H1 (cell line): ENCODE results near the gene CIT.
"Not testable (repeated sequence)": the region's sequence is repeated elsewhere in the genome, so short reads cannot be mapped to it uniquely, and the experiment has no call there.

Experiments used
- ATF3 ChIP-seq: IDR thresholded peaks from 2 replicates; pipeline ENCODE4 v1.6.1; 2011; ENCODE audit warnings: low read depth, mild to moderate bottlenecking, low read length; ENCODE audit not compliant: insufficient read depth
- CHD2 ChIP-seq: IDR thresholded peaks from 2 replicates; pipeline ENCODE4 v1.6.1; 2012; ENCODE audit warnings: low read length, improper control_type of control experiment
- EGR1 ChIP-seq: IDR thresholded peaks from 2 replicates; pipeline ENCODE4 v1.6.1; 2011; ENCODE audit warnings: low read depth, low read length, borderline replicate concordance
- EZH2 ChIP-seq: fragments of 200-600 bp; sonication (generic); IDR thresholded peaks from 2 replicates; pipeline ENCODE4 v1.7.1; 2012; ENCODE audit warnings: low read depth, mild to moderate bottlenecking, moderate library complexity, low read length, inconsistent platforms; ENCODE audit not compliant: severe bottlenecking
- JUN ChIP-seq: IDR thresholded peaks from 2 replicates; pipeline ENCODE4 v1.6.1; 2011; ENCODE audit warnings: low read depth, mild to moderate bottlenecking, improper control_type of control experiment, low read length
- POLR2A ChIP-seq, 2 experiments: IDR thresholded peaks; 1 replicate in 1 of 2; 2 replicates in 1 of 2; pipeline ENCODE4 v1.6.1; 2011; ENCODE audit warnings: low read depth in 2 of 2, low read length in 2 of 2, mild to moderate bottlenecking in 2 of 2; ENCODE audit errors: control extremely low read depth in 1 of 2
- RBBP5 ChIP-seq: IDR thresholded peaks from 2 replicates; pipeline ENCODE4 v1.7.1; 2012; ENCODE audit warnings: low read depth, mild to moderate bottlenecking, inconsistent platforms, low read length, moderate library complexity, borderline replicate concordance
- SP1 ChIP-seq: IDR thresholded peaks from 2 replicates; pipeline ENCODE4 v1.6.1; 2011; ENCODE audit warnings: low read depth, low read length
- SRF ChIP-seq: IDR thresholded peaks from 2 replicates; pipeline ENCODE4 v1.6.1; 2011; ENCODE audit warnings: mild to moderate bottlenecking, low read depth, low read length, moderate library complexity
- TF ChIP-seq, protein P1 (sequence below), 3 experiments: IDR thresholded peaks; 1 replicate in 2 of 3; 2 replicates in 1 of 3; pipeline versions ENCODE4 v1.5.1 to v1.6.1; 2011; ENCODE audit warnings: low read length in 3 of 3, mild to moderate bottlenecking in 3 of 3, inconsistent platforms in 2 of 3, low read depth in 1 of 3, moderate library complexity in 1 of 3; ENCODE audit not compliant: insufficient read depth in 1 of 3; ENCODE audit errors: control extremely low read depth in 1 of 3
- TF ChIP-seq, protein P2 (sequence below): IDR thresholded peaks from 2 replicates; pipeline ENCODE4 v1.6.1; 2011; ENCODE audit warnings: low read length, improper control_type of control experiment

- TF ChIP-seq POLR2A (IDR thresholded peaks at IDR 0.05; ENCODE audit: control extremely low read depth in 1 of 2, low read depth in 2 of 2, low read length in 2 of 2); JUN; CHD2; SRF; SP1; EZH2; ATF3; EGR1; RBBP5: not testable (repeated sequence)
- TF ChIP-seq, protein P1, sequence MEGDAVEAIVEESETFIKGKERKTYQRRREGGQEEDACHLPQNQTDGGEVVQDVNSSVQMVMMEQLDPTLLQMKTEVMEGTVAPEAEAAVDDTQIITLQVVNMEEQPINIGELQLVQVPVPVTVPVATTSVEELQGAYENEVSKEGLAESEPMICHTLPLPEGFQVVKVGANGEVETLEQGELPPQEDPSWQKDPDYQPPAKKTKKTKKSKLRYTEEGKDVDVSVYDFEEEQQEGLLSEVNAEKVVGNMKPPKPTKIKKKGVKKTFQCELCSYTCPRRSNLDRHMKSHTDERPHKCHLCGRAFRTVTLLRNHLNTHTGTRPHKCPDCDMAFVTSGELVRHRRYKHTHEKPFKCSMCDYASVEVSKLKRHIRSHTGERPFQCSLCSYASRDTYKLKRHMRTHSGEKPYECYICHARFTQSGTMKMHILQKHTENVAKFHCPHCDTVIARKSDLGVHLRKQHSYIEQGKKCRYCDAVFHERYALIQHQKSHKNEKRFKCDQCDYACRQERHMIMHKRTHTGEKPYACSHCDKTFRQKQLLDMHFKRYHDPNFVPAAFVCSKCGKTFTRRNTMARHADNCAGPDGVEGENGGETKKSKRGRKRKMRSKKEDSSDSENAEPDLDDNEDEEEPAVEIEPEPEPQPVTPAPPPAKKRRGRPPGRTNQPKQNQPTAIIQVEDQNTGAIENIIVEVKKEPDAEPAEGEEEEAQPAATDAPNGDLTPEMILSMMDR (IDR thresholded peaks at IDR 0.05; ENCODE audit: control extremely low read depth in 1 of 3, insufficient read depth in 1 of 3, low read depth in 1 of 3, low read length in 3 of 3): not testable (repeated sequence)
- TF ChIP-seq, protein P2, sequence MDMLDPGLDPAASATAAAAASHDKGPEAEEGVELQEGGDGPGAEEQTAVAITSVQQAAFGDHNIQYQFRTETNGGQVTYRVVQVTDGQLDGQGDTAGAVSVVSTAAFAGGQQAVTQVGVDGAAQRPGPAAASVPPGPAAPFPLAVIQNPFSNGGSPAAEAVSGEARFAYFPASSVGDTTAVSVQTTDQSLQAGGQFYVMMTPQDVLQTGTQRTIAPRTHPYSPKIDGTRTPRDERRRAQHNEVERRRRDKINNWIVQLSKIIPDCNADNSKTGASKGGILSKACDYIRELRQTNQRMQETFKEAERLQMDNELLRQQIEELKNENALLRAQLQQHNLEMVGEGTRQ: not testable (repeated sequence)
Measured at GRCh38 chr12:119892611-119893010, 15.5 kb upstream of the CIT start.
